PC-9 (cell line): Measurements from ENCODE around the gene CREBBP.

ENCODE experiments used
- CTCF ChIP-seq: fragments of 200-600 bp; sonication (generic); conservative IDR thresholded peaks from 2 replicates; pipeline ENCODE4 v1.6.1; 2017; ENCODE audit warnings: mixed run types, antibody characterized with exemption, mild to moderate bottlenecking, moderate library complexity
- EZH2 ChIP-seq: fragments of 200-600 bp; sonication (generic); IDR thresholded peaks from 2 replicates; pipeline ENCODE4 v1.8.0; 2017; ENCODE audit warnings: antibody characterized with exemption, low read depth

GRCh38 chr16:3880623-3881498, at the start of gene CREBBP:
- TF ChIP-seq CTCF = no peak
- TF ChIP-seq EZH2 = no peak
